CD4-positive, alpha-beta T cell treated with Interferon gamma for 1 hour (primary cell): ENCODE data around the gene ARRDC3.
"Not testable (repeated sequence)": the region's sequence is repeated elsewhere in the genome, so short reads cannot be mapped to it uniquely, and the experiment has no call there.

Experiments
- DNase-seq: peaks from one replicate; pipeline ENCODE4 v3.0.0-alpha.2; 2020

Gene ARRDC3

DNA sequence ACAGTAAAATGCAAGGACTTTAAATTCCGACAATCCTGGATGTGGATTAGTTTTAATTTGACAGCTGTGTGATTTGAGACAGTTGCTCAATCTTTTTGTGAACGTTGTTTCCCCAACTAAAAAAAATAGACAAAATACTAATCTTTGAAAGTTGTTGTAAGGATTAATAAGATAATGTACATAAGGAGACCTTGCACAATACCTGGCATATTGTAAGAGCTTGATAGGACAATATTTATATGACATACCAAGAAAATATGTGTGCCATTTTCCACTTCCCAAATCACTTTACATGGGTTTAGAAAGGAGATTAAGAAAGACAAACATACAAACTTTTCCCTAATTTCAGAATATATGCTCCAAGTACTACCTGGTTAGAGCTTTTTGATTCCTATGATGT lies 25.3 kb downstream of the ARRDC3 start:
- DNase-seq = no peak

DNA sequence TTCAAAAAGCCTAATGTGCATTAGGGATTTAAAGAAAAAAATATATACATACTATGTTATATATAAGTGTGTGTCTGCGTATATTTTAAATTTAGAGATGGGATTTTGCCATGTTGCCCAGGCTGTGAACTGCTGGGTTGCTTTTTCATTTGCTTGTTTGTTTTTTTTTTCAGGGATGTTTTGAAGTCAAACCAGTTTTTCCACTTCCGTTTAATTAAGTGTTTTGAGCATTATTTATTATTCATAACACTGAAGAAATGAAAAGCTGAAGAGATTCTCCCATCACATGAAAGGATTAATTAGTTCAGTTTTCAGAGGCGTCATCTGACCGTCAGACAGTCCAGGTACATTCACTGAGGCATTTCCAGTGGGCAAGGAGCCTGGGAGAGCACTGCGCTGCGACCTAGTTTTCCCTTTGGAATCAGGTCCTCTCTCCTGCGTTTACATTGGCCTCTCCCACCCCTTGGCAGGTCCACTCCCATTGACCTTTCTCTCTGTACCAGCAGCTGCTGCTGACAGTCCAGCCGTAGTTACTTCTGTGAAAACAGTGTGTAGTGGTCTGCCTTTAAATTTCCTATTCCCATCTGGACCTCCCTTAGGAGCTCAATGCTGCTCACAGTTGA lies 26.0 kb downstream of the ARRDC3 start:
- no peak for DNase-seq

DNA sequence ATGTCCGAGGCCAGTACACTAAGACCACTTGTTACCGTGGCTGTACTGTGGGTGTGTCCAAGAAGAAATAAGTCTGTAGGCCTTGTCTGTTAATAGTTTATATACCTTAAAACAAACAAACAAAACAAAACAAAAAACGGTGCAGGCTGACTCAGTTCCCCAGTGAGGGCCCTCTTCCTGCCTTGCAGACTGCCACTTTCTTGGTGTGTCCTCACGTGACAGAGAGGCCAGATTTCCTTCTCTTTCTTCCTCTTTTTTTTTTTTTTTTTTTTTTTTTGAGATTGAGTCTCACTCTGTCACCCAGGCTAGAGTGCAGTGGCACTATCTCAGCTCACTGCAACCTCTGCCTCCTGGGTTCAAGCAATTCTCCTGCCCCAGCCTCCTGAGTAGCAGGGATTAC lies 28.2 kb downstream of the ARRDC3 start:
- DNase-seq = peak; percentile 40

DNA sequence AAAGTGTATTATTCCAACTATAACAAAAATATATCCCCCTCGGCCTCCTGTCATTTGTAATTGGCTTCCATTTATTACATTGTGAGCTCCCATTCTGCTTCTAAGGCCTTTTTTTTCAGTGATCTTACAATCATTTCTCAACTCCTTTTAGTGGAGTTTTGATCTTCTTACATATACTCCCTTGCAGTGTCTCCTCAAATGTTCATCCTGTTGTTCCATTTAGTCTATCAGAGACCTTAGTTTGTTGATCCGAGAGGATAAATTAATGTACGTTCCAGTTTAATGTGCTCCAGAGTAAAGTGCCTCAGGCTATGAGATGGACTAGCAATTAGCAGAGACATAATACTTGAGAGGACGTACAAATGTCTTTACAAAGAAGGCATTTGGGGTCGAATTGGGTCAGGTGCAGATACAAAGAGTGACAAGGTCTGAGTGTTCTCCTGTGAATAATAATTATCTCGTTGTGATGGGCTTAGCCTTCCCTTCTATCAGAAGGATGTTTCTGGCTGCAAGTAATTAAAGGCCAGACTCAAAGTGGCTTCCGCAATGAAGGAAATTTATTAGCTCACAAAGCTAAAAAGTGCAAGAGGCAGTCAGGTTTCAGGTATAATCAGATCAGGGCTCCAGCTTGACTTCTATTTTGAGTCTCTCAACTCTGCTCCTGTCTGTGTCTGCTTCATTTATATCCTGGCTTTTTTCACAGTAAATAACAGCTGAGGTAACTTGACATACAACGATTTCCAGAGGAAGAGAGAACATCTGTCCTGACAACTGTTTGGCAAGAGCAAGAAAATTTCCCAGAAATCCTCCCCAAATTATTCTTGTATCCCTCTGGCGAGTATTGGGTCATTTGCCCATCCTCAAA lies 30.1 kb downstream of the ARRDC3 start:
- no peak for DNase-seq

DNA sequence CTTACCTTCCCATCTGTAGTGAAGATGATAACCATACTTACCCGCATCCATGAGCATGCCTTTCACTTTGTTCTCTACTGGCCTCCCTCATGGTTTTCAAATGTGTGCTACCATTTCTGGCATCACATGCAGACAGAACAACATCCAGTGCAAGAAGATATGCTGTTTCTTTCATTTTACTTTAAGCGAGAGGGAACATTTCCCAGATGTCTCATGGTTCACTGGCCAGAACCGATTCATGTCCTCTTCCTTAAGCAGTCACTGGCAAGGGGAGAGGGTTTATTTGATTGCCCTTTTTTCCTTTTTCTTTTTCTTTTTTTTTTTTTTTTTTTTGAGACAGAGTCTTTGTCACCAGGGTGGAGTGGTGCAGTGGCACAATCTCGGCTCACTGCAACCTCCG lies 37.7 kb downstream of the ARRDC3 start:
- no peak for DNase-seq

DNA sequence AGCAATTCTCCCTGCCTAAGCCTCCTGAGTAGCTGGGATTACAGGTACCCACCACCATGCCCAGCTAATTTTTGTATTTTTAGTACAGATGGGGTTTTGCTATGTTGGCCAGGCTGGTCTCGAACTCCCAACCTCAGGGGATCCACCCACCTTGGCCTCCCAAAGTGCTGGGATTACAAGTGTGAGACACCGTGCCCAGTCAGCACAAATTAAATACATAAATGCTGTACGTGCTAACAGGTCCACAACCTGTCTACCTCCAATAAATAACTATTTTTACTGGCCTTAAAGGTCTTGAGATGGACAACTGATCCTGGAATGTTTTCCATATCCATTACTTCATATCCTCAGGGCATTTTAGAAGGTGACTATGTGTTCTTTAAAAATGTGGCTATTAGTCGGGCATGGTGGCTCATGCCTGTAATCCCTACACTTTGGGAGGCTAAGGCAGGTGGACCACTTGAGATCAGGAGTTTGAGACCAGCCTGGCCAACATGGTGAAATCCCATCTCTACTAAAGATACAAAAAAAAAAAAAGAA lies 38.4 kb downstream of the ARRDC3 start:
- DNase-seq = not testable (repeated sequence)

DNA sequence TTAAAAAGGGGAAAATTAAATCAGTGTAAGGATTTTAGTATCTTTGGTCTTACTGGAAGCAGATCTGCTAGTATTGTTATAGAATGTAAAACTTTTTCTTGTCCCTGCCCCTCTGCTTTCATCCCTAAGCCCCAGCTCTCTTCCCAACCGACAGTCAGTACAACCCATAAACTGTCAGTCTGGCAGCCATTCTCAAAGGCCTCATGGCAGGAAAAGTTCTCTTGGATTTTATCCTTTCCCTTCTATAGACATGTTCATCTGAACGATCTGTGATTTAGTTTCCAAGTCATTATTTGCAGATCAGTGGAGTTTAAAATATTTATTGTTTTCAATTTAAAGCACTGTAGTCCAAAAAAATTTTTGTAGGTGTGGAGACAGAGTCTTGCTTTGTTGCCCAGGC lies 39.2 kb downstream of the ARRDC3 start:
- DNase-seq = no peak

DNA sequence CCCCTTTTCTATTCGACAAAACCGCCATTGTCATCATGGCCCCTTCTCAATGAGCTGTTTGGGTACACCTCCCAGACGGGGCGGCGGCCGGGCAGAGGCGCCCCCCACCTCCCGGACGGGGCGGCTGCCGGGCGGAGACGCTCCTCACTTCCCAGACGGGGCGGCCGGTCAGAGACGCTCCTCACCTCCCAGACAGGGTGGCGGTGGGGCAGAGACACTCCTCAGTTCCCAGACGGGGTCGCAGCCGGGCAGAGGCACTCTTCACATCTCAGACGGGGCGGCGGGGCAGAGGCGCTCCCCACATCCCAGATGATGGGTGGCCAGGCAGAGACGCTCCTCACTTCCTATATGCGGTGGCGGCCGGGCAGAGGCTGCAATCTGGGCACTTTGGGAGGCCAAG lies 40.2 kb downstream of the ARRDC3 start:
- not testable (repeated sequence) for DNase-seq

DNA sequence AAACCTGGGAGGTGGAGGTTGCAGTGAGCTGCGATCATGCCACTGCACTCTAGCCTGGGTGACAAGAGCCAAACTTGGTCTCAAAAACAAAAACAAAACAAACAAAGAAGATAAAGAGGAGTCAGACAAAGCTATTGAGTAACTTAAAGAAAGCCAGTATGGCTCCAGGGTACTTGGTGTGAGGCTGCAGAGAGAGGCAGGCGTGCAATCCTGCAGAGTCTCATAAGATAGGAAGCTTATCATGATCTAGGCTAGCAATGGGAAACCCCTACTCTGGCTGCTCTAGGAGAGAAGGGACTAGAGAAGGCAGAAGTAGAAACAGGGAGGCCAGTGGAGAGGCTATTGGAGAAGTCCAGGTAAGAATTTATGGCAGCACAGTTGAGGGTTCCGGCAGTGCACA lies 42.0 kb downstream of the ARRDC3 start:
- DNase-seq = no peak

DNA sequence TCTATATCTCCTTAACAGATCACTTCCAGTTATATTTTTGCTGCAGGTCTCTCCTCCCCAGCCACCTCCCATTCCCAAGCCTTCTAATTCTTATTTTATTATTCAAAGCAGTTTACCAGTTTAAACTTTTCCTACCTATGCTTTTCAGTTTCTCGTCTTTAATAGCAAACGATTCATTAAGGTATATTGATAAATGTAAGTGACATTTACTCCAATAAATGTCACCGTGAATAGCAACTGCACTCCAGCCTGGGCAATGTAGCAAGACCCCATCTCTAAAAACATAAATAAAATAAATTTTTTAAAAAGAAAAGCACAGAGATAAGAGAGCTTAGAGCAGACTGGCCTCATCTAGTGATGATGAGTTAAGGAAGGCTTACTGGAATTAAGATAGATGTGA lies 42.6 kb downstream of the ARRDC3 start:
- DNase-seq = no peak

DNA sequence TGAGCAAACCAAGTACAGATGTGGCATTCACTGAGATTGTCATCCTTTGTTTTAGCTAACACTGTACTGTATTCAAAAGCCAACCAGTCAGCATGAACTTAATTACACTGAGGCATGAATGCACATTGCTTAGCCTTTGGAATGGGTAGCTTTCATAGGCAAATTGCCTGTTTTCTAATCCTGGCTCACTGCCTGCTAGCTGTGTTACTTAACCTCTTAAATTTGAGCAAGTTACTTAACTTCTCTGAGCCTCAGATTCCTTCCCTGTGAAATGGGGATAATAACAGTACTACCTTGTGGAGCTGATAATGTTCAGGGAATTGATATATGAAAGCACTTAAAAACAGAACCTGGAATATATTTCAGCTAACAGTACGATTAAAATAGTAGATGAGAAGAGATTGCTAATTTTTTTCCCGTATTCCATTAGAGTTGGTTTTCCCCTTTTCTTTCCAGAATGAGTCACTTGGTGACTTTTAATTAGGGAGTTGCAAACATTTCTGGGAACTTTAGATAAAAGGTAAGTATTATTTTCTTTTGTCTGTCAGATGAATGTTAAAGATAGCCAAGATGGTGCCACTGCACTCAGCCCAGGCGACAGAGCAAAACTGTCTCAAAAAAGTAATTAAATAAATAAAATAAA lies 43.9 kb downstream of the ARRDC3 start:
- no peak for DNase-seq

DNA sequence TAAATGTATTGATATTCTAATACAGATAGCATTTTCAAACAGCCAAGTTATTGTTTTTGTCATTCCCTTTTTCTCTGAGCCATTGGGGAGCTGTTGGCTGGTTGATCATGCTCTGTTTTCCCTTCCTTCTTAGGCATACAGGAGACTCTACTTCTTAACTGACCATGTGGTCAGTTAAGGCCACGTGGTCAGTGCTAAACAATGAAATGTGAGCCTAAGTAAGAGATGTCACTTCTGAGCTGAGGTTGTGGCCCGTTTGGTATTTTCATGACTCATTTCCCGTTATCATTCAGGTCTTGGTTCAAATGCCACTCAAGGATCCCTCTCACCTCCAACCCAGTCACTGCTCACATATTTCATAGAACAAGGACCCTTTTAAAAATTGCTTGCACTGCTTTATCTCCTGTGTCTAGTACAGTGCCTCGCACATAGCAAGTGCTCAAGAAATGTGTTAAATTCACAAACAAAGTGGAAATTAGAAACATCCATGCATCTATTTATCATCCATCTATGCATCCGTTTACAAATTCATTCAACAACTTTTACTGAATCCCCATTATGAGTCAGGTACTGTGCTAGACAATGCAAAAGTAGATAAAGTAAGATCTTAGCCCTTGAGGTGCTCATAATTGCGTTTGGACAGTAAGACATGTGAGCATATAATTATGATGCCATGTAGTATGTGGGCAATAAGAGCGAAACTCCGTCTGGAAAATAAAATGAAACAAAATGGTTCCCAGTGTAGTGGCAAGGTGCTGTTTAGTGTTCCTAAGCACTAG lies 50.7 kb downstream of the ARRDC3 start:
- DNase-seq = no peak

DNA sequence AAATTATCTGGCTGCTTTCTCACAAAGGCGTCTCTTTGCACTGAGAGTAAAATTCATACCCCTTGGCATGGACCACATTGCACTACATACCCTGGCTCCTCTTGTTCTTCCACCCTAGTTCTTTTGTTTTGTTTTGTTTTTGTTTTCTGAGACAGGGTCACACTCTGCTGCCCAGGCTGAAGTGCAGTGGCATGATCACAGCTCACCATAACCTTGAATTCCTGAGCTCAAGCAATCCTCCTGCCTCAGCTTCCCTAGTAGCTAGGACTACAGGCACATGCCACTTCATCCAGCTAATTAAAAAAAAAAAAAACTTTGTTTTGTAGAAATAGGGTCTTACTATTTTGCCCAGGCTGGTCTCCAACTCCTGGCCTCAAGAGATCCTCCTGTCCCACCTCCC lies 51.4 kb downstream of the ARRDC3 start:
- DNase-seq = no peak

DNA sequence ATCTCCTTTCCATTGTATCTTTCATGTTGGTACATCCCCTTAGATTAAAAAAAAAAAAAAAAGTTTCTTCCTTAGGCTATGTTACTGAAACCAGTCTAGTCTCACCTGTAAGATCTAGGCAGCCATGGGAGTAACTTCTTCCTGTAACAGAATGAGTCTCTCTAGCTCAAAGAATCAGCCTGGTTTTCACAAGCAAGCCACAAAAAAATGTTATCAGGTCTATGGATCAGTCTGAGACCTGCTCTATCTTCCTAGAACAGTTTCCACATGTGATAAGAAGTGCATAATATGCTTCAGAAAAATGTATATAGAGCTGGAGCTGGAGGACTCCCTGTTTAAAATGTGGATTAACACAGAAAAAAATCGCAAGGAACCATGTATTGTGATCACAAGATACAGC lies 53.8 kb downstream of the ARRDC3 start:
- DNase-seq = no peak

DNA sequence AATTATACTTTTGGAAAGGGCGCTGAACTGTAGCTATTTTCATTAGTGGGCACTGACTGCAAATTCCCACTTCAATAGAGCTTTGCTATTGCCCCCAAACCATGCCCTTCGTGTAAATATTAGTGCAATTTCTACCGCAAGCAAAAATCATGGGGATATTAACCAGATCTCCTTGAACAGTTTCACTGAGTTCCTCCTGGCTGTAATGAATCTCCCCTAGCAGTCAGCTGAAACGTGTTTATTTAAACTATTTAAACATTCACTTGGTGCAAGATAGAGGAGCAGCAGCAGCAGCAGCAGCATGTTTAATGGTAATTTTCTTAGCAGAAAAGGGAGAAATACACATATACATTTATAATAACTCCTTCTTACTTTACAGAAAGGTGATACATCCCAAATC lies 54.4 kb downstream of the ARRDC3 start:
- DNase-seq = no peak

DNA sequence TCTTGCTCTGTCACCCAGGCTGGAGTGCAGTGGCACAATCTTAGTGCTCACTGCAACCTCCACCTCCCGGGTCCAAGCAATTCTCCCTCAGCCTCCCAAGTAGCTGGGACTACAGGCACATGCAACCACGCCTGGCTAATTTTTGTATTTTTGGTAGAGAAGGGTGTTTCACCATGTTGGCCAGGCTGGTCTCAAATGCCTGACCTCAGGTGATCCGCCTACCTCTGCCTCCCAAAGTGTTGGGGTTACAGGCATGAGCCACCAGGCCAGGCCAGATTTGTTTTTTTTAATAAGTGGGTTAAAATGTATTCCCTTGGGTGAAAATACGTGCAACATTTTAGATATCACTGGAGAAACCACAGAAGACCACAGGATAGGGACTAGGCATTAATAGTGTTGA lies 60.1 kb downstream of the ARRDC3 start:
- not testable (repeated sequence) for DNase-seq

DNA sequence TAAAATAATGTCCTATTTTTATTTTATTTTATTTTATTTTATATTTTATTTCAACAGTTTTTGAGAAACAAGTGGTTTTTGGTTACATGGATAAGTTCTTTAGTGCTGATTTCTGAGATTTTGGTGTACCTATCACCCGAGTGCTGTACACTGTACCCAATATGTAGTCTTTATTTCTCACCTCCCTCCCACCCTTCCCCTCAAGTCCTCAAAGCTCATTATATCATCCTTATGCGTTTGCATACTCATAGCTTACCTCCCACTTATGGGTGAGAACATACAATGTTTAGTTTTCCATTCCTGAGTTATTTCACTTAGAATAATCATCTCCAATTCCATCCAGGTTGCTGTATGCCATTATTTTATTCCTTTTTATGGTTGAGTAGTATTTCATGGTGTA lies 63.5 kb downstream of the ARRDC3 start:
- no peak for DNase-seq

DNA sequence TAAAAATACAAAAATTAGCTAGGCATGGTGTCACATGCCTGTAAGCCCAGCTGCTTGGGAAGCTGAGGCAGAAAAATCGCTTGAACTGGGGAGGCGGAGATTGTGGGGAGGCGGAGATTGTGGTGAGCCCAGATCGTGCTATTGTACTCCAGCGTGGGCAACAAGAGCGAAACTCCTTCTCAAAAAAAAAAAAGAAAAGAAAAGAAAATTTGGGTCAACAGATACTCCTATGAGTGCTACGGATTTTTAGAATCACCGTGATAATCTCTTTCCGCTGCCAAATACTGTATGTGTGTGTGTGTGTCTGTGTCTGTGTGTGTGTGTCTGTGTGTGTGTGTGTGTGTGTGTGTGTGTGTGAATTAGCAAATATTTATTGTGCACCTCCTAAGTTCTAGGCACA lies 64.4 kb downstream of the ARRDC3 start:
- no peak for DNase-seq
